Measurements from ENCODE around the gene NDST3. TPM values are rescaled to one million over a fixed set of nuclear protein-coding genes. Genes with fewer than 3 reads are reported as not detected.

The NDST3 gene
- total and polyA plus RNA-seq, 2 of the 13 experiments (the other 11 are each of a cell fraction or from before 2014, with no cell fraction given), result not detected

DNA sequence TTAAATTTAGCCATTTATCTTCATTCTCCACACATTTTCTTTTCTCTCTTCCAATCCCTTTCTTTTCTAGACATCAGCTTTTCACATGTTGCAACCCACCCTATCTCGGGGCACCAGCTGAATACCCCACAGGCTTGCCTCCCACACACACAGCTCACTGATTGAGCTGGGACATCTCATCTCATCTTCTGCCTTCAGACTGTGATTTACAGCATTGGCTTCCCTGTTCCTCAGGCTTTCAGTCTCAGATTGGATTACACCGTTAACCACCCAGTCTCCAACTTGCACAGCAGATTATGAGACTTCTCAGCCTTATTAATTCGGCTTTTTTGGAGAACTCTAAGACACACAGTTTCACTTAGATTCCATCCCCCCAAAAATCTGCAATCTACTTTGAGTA lies 224.8 kb downstream of the NDST3 start:
- POLR2A ChIA-PET, result no interaction called here
- no peak overlapping the region for H2AFZ ChIP-seq (ENCODE audit: low read length)
- no peaks in the 10 kb centered on the region for H4K20me1 ChIP-seq (ENCODE audit: insufficient read depth, low read length)
- ATAC-seq (no peak), FAIRE-seq (no peak), DNase-seq (ENCODE audit: low spot score) (no peak)
- intact Hi-C loops (cut with micrococcal nuclease; ENCODE audit: unreplicated experiment), result no loop called here
- H3K4me3 ChIP-seq (replicated peaks in 1 of 3; ENCODE audit: insufficient read depth in 1 of 3, low read depth in 2 of 3, low read length in 3 of 3), result no peak overlapping the region
- no peaks in the 10 kb centered on the region for H3K79me2 ChIP-seq (ENCODE audit: insufficient read depth, low read length)
- no peaks in the 10 kb centered on the region for H3K36me3 ChIP-seq (replicated peaks in 1 of 2; ENCODE audit: control insufficient read depth in 1 of 2, insufficient read depth in 2 of 2, low read length in 2 of 2)
- H3K9ac ChIP-seq (ENCODE audit: insufficient read depth, low read depth, low read length), result no peak overlapping the region
- H3K27me3 ChIP-seq (ENCODE audit: control insufficient read depth in 1 of 2, insufficient read depth in 2 of 2, low read length in 2 of 2), result 0 out of 5 replicates have a peak, but pooled peaks cover 0 to 2% of the 10 kb centered on the region in 2 experiments
- H3K27ac ChIP-seq (ENCODE audit: extremely low read length, insufficient read depth, low read length), result no peak overlapping the region
- TF ChIP-seq HNRNPLL (IDR thresholded peaks at IDR 0.05; ENCODE audit: low read depth, low read length, poor library complexity, severe bottlenecking) (no peak), TOE1 (CRISPR knock-in tag; IDR thresholded peaks at IDR 0.05) (no peak), ZNF724P (CRISPR knock-in tag; IDR thresholded peaks at IDR 0.05; ENCODE audit: borderline replicate concordance) (no peak), TARDBP (CRISPR knock-in tag; IDR thresholded peaks at IDR 0.05) (no peak), TCF12 (IDR thresholded peaks at IDR 0.05) (no peak), TCF12 (CRISPR knock-in tag; IDR thresholded peaks at IDR 0.05) (no peak), MEF2D (CRISPR knock-in tag; IDR thresholded peaks at IDR 0.05) (no peak), HOXA3 (CRISPR knock-in tag; IDR thresholded peaks at IDR 0.05) (no peak), ZSCAN30 (CRISPR knock-in tag; IDR thresholded peaks at IDR 0.05) (no peak), IRX3 (CRISPR knock-in tag; IDR thresholded peaks at IDR 0.05; ENCODE audit: borderline replicate concordance, low read depth) (no peak), PHF8 (CRISPR knock-in tag; IDR thresholded peaks at IDR 0.05) (no peak), ZNF615 (CRISPR knock-in tag; IDR thresholded peaks at IDR 0.05; ENCODE audit: borderline replicate concordance) (no peak), ZFP90 (CRISPR knock-in tag; IDR thresholded peaks at IDR 0.05; ENCODE audit: borderline replicate concordance) (no peak)
- TF ChIP-seq, protein P1, sequence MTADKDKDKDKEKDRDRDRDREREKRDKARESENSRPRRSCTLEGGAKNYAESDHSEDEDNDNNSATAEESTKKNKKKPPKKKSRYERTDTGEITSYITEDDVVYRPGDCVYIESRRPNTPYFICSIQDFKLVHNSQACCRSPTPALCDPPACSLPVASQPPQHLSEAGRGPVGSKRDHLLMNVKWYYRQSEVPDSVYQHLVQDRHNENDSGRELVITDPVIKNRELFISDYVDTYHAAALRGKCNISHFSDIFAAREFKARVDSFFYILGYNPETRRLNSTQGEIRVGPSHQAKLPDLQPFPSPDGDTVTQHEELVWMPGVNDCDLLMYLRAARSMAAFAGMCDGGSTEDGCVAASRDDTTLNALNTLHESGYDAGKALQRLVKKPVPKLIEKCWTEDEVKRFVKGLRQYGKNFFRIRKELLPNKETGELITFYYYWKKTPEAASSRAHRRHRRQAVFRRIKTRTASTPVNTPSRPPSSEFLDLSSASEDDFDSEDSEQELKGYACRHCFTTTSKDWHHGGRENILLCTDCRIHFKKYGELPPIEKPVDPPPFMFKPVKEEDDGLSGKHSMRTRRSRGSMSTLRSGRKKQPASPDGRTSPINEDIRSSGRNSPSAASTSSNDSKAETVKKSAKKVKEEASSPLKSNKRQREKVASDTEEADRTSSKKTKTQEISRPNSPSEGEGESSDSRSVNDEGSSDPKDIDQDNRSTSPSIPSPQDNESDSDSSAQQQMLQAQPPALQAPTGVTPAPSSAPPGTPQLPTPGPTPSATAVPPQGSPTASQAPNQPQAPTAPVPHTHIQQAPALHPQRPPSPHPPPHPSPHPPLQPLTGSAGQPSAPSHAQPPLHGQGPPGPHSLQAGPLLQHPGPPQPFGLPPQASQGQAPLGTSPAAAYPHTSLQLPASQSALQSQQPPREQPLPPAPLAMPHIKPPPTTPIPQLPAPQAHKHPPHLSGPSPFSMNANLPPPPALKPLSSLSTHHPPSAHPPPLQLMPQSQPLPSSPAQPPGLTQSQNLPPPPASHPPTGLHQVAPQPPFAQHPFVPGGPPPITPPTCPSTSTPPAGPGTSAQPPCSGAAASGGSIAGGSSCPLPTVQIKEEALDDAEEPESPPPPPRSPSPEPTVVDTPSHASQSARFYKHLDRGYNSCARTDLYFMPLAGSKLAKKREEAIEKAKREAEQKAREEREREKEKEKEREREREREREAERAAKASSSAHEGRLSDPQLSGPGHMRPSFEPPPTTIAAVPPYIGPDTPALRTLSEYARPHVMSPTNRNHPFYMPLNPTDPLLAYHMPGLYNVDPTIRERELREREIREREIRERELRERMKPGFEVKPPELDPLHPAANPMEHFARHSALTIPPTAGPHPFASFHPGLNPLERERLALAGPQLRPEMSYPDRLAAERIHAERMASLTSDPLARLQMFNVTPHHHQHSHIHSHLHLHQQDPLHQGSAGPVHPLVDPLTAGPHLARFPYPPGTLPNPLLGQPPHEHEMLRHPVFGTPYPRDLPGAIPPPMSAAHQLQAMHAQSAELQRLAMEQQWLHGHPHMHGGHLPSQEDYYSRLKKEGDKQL (CRISPR knock-in tag; IDR thresholded peaks at IDR 0.05; ENCODE audit: low read depth), result no peak
- TF ChIP-seq, protein P2, sequence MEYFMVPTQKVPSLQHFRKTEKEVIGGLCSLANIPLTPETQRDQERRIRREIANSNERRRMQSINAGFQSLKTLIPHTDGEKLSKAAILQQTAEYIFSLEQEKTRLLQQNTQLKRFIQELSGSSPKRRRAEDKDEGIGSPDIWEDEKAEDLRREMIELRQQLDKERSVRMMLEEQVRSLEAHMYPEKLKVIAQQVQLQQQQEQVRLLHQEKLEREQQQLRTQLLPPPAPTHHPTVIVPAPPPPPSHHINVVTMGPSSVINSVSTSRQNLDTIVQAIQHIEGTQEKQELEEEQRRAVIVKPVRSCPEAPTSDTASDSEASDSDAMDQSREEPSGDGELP (IDR thresholded peaks at IDR 0.05; ENCODE audit: borderline replicate concordance, low read depth), result no peak
- TF ChIP-seq, protein P3, sequence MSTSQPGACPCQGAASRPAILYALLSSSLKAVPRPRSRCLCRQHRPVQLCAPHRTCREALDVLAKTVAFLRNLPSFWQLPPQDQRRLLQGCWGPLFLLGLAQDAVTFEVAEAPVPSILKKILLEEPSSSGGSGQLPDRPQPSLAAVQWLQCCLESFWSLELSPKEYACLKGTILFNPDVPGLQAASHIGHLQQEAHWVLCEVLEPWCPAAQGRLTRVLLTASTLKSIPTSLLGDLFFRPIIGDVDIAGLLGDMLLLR (CRISPR knock-in tag; IDR thresholded peaks at IDR 0.05), result no peak
- no peaks in the 10 kb centered on the region for H3K4me1 ChIP-seq (ENCODE audit: insufficient read depth, low read length)
- in situ Hi-C loops (cut with HindIII; ENCODE audit: extremely low pct_ligation_motif_present, low pct_unique_long_range_greater_than_20kb), result no loop called here
- no TSS peak for BruUV-seq (replicated peaks)
- H3K9me3 ChIP-seq (ENCODE audit: low read length), result no peaks in the 10 kb centered on the region
- 0% methylated on average over 3 of the region's 3 CpGs for WGBS (ENCODE audit: low lambda C conversion rate)
- CTCF ChIA-PET (ENCODE audit: low intra/inter-chr PET ratio, low total read pairs), result no interaction called here
- no peak overlapping the region for H3K4me2 ChIP-seq (ENCODE audit: low read depth, low read length)
